GM18867 (cell line): ENCODE results near the gene PLXNA2.

Experiments
- ATAC-seq: cut with Tn5 transposase; IDR thresholded peaks from one replicate; pipeline ENCODE4 v1.9.1; 2021; ENCODE audit warnings: mild to moderate bottlenecking, moderate library complexity; ENCODE audit not compliant: unreplicated experiment

PLXNA2 gene

DNA sequence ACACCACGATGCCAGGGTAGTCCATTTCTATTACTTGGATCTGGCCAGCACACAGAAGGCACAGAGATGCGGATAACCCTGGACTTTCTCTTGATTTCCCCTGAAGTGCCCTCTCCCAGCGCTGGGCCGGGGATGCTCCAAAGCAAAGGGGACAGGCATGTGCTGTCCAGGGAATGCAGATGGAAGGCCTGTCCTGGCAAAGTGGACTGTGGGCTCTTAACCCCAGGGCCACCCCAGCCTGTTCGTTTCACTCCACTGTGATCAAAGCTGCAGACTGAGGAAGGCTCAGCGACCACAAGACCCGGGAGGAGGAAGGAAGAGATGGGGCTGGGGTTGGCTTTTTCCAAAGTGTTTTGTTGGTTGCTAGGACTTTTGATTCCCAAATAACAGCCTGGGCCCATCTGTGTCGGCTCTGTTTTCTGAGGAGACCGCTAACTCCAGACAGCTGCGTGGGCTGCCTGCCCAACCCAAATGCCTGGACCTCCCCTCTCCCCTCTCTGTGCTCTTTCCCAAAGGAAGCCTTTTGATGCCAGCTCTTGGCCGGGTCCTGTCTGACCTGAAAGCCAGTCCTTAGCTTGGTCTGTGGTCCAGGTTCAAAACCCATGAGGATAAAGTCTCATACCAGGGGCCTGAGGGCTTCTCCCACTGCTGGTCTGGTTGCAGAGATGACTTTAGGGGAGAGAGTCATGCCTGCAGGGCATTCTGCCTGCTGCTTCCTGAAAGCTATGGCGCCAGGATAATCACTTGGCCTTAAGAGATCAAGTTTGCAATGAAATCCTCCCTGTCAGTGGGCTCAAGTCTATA lies 213.7 kb downstream of the PLXNA2 start:
- ATAC-seq: no peak

DNA sequence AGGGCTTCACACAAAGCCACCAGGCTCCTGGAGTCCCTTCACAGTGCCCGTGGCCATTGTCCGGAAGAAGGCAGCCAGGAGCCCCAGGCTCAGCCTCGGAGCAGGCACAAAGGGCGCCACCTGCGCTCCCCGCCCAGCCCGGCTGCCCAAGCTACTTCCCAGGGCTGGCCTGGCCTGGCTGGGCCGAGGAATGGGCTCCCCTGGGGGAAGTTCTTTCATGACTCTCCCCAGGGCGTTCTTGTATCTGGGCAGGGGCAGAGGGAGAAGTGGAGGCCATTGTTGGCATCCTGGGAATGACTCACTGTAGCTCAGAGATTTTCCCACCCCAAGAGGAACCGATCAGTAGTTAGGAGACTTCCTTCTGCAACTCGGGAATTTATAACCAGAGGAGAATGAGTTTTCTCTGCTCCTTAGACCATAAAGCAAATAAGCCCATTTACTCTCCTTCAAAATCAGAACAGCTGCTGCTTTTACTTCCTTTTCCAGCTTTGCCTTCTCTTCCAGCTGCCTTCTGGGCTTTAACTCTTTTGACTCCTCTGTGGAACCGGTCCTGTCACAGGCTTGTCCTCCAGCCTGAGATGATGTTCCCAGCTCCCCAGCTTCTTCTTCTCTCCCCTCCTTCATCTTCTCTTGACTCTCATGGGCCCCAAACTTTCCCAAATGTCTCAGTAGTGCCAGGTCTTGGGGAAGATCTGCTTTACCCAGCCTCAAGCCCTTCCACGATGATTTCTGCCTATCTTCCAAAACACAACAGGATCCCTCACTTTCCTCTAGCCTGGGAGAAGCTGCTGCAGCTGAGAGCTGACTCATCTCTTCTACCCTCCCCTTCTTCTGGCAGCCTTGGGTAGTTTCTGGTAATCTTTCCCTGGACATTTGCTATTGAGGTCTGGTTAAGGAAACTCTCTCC lies 214.6 kb downstream of the PLXNA2 start:
- no peak for ATAC-seq

DNA sequence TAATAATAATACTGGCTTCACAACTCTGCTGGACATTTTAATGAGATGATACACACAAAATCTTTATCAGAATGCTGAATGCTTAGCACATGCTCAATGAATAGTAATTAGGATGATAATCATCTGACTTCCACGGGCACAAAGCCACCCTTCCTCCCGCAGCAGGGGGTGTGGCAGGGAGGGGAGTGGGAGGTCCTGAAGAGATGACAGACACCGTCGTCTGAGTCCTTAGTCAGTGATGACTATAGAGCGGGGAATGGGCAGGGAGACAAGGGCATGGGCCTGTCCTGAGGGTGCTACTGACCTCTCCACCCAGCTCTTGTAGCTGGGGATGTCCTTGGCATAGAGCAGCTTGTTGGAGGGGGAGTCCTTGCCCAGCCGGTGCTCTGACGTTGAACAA lies 215.7 kb downstream of the PLXNA2 start:
- ATAC-seq: no peak

DNA sequence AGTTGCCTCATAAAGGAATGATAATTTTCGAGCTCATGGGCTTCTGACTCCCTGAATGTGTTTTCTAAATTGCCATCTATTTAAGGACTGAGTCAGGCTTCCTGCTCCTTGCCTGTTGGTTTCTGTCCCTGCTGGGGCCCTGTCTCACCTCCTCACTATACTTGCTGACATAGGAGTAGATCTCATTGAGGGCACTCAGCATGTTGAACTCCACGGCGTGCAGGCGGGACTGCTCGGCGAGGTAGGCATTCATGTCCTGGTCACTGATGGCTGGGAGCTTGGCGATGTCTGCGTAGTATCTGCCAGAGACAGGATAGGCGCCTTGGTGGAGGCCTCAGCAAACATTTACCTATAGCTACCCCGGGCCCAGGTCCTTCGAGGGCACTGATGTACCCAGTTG lies 216.3 kb downstream of the PLXNA2 start:
- no peak for ATAC-seq

DNA sequence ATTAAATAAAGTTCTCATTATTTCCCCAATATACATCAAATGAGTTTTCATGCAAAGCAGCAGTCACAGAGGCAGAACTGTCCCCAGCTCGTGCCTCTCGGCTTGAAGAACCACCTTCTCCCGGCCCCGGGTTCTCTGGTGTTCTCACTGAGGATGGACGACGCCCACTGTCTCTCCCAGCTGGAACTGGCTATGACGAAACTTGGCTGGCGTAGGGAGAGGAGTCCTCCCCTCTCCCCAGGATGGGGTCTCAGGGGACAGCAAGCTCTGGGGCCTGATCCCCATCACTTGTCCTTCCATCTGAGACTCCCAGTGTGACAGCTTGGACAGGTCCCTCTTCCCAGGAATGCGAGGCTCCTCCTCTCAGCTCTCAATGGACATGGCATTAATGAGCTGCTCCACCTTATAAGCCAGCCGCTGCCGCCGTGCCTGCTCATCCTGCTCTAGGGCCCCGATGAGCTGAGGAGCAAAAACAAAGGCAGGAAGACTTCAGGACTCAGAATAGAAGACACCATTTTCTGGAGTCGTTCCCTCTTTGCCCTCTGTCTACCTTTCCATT lies 217.2 kb downstream of the PLXNA2 start:
- no peak for ATAC-seq

DNA sequence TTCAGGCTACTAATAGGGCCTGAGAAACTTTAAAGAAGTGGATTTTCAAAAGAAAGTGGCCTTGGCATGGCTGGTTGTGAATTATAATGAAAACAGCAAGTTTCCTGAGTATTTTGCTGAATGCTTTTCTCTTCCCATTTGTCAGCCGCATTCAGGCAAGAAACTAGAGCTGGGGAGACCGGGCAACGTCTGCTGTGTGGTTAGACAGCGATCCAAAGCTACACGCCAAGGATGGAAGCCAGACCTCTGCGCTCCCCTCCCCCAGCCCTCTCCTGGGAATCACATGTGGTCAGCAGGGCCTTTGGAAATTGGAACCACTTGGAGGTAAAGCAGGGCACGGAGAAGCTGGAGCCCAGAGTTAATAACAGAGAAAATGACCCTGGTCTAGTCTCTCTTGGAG lies 219.2 kb downstream of the PLXNA2 start:
- no peak for ATAC-seq

DNA sequence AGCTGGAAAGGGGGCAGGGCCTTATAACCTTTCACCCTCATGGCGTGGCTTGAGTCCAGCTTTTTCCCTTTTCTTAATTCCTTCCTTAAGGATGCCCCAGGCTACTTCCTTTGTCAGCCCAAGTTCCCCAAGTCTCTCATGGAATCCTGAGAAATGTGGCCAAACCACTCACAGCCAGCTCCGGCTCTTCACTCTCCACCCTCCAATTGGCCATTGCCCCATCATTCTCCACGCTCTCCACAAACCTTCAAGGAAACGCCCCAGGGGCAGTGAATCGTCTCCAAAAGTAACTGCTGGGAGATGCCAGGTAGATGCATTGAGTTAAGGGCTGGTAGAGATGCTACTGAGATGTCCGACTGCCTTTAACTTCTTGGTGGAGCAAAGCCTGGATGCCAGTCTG lies 219.8 kb downstream of the PLXNA2 start:
- ATAC-seq: no peak

DNA sequence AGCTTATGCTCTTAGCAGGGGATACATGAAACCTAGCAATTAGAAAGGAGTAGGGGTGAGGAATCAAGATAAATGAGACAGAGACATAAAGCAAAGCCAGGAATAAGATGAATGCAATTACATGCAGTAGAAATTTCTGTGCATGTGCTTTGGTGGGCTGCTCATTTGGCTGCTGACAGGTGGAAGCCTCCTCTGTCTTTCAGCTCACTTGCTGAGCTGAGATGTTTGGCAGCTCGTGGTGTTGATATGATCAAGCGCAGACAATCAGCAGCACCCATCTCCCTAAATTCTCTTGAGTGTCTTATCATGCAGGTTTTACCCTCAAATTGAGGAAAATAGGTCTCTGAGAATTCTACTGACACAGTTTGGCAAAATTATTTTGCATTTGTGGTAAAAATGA lies 224.9 kb downstream of the PLXNA2 start:
- no peak for ATAC-seq

DNA sequence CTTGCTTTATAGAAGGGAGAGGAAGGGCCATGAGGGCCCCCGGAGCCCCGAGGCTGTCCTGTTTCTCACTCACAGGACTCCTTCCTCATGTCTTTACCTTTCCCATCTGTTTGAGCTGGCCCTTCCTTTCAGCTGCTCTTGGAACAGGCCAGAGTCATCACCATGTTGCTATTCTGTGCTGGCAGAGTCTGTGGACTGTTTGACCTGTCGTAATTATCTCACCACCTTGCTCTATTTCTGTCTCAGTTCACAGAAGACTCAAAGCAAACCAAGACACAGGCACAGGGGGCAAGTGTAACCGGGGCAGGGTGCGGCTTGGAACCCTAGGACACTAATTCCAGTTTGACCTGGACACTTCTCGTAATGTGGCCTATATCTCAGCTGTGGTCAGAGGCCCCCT lies 228.9 kb downstream of the PLXNA2 start:
- ATAC-seq: no peak

DNA sequence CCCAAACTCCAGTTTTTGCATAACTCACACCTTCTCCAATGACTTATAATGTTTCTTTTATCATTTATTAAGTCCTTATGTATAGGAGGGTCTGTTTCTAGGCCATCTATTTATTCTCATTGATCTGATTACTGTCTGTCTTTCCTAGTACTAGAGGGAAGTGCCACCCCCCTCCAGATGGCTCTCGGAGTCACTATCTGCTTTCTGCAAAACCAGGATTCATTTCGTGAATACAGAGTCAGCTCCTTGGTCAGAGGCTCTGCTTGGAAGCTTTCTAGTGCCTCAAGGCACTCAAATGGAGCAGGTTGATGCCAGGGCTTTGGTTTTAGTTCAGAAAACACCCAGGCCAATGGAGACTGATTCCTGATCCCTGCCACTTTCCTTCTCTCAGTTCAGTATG lies 231.0 kb downstream of the PLXNA2 start:
- no peak for ATAC-seq

DNA sequence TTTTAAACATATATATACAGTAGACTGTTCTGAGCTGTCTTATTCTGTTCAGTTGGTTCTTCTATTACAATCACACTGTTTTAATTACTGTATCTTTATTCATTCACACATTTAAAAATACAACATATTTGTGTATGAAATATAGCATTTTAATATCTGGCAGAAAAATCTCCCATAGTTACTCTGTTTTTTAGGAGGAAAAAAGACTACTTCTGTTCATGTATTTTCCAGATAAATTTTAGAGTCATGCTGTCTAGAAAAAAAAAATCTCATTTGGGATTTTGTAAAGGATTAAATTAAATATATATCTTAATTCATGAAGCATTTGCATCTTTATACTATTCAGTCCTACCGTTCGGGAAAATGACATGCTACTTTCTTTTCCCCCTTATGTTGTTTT lies 231.5 kb downstream of the PLXNA2 start:
- ATAC-seq: no peak

DNA sequence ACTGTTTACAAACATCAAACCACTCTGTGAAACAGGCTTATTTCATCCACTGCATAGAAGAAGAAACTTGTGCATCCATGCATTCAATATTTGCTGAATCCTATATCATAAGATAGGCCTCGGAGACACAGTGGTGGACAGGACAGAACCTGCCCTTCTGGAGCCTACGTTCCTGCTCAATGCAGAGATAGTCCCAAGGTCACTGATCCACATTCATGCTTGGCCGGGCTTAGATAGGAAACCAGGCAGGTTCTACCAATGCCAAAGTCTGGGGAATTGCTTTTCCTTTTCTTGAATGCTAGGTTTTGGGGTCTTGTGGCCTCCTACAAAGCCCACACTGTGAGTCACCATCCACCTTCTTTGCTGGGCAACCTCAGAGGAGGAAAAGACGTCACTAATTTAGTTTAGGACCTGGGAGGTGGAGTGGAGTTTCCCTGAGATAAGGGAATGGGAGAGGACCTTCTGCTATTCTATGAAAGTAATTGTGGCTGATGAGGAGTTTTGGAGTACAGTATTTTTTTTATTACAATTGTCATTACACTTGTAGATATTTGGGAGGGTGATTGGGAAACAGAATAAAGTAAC lies 233.6 kb downstream of the PLXNA2 start:
- no peak for ATAC-seq

DNA sequence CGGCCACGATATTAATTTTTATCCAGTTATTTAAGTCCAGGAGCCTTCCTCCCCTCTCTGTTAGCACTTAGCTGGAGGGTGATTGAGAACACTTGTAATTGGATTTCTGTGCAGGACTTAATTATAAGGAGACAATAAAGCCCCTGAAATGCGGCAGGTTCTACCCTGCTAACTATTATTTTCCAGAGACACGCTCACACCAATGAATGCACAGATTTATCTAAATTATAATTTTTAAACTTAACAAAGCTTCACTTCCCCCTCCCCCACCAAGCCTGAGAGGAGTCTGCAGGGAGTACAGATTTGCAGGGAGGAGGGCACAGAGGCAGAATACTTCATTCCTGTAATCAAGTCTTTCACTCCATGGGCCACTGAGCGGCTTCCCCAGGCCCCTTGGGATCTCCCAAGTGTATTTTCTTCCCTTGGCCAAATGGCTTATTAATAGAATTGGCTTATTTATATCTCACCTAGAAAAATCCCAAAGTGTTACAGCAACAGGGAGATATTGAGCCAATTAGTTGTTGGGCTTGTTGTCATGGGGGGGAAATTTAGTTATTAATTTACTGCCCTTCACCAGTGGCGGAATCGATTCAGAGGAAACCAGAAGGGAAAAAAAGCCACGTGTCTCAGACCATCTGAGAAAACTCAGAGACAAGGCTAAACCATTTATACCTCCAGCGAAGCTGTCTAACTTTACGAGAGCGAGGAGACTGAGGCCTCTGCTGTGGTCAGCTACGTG lies 234.3 kb downstream of the PLXNA2 start:
- no peak for ATAC-seq

DNA sequence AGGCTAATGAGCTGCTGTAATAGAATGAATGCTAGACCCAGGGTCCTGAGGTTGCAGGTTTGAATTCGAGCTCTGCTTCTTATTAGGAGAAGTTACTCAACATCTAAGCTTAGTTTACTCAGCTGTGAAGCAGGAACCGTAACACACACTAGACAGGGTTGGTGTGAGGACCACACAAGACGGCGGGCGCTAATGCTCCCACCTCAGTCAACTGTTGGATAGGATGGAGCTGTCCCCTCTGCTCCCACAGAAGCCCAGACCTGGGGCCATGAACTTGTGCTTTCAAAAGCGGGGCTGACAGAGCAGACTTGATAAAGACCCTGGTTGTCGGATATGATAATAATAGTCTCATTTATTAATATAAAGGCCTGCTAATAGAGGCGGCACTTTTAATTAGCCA lies 234.9 kb downstream of the PLXNA2 start:
- no peak for ATAC-seq

DNA sequence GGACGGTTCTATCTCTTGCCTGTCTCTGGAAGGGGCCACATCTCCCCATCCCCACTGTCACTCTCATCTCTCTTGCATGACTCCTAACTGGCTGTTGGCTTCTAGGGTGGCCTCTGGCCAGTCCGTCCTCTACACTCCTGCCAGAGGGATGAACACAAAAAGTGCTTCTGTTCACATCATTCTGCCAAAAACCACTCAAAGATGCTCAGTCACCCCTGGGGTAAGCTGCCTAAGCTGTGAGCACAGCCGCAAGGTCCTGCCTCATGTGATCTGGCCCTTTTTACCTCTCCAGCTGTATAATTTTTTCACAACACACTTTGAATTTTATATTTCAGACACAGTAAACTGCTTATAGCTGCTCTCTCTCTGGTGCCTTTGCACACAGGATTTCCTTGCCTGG lies 235.7 kb downstream of the PLXNA2 start:
- no peak for ATAC-seq

DNA sequence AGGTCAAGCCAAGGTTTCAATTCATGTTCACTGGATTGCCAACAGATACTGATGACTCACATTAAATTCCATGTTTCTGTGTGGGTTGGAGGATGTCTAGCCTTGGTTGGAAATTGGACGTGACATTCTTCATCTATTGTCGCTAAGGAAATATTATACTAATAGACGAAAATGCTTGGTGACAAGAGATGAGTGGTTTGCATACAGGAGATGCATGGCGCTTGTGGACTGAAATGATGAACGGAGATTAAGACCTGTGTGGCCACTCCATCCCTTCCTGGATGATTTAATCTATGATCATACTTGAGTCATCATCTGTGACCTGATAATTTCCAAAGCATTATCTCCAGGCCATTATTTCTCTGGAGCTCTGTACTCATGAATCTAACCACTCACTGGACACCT lies 236.2 kb downstream of the PLXNA2 start:
- ATAC-seq: no peak

DNA sequence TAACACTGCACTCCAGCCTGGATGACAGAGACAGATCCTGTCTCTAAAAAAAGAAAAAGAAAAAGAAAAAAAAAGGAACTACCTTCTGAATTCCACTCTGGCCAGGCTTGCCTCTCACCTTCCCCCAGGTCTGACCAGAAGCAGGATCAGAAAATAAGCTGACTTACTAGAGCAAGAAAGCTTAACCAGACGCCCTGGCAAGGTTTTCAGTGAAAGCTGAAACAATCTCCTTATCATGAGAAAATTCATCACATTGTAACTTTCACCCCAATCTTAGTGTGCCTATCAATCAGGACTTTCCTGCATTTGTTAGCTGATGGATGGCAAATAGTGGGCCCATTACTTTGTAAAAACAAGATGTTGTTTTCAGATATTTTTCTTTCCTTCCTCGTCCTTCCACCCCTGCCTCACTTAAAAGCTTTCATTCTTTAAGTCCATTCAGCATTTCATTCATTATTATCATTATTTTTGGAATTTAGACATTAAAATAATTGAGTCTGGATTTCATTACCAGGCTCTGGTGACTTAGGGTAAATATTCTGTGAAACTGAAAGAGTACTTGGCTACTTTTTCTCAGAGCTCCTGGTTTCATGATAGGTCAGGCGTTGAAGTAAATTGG lies 236.8 kb downstream of the PLXNA2 start:
- ATAC-seq: no peak

DNA sequence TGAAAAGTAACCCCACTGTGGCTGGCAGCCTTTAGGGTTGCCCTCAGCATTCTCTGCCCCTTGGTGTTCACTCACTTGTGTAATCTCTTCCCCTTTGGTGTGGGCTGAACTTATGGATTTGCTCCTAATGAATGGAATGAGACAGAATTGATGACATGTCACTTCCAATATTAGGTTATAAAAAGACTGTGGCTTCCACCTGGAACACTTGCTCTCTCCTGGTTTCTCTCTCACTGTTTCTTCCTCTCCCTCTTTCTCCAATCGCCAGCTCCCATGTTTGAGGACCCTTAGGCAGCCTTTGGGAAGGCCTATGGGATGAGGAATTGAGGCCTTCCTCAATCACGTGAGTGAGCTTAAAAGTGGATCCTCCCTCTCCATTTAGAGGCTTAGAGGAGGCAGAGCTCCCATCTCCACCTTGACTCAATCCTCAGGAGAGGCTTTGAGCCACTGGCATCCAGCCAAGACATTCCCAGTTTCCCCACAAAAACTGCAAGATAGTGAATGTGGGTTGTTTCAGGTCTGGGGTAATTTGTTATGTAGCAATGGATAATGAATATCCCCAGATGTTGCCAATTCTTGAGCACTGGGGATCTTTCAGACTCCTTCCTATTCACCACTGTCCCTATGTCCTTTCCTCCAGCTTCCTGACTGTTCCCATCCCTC lies 237.8 kb downstream of the PLXNA2 start:
- no peak for ATAC-seq

DNA sequence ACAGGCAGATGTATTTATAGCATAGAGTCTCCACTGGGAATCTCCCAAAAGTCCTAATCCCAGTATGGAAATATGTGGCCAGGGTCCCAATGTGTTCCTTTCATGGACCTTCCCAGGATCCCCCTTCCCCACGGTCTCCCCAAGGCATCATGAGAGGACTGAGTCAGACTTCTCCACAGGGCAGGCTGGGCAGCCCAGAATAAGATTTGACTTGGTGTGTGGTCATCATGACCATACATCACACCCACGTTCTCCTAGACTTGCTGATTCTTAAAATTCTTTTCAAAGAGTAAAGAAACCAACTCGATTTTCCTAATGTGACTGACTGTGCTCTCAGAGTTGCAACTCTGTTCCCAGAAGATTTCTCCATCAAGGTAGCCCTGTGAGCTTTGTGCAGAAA lies 239.3 kb downstream of the PLXNA2 start:
- ATAC-seq: no peak

DNA sequence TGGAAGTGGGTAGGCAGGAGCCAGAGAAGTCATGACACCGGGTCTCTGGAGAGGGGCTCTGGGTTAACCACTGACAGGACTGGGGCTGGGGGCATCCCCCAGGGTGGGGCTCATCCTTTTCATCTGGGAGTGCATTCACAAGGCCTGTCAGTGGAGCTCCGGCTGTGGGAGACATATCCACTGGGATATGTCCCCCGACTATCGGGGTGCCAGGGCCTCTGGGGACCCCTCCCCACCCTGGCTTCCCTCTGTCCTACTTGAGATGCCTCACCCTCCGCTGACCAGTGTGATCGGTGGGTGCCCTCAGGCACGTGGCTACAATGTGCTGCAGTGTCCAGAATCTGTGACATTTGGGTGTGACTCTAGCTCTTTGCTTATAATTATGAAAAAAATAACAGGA lies 240.9 kb downstream of the PLXNA2 start:
- no peak for ATAC-seq
